OCI-LY1 (cell line): ENCODE measurements around the gene CHPF2.

Experiments
- EZH2 ChIP-seq: fragments of 200-600 bp; sonication (generic), shearing (Covaris generic); IDR thresholded peaks from 2 replicates; pipeline ENCODE4 v1.8.0; 2017; ENCODE audit warnings: borderline replicate concordance, mixed run types, mild to moderate bottlenecking, antibody characterized with exemption, low read length, moderate library complexity, mixed read lengths
- TF ChIP-seq, protein P1 (sequence below): fragments of 200-600 bp; sonication (generic), shearing (Covaris generic); IDR thresholded peaks from 2 replicates; pipeline ENCODE4 v1.5.1; 2017; ENCODE audit warnings: mild to moderate bottlenecking, antibody characterized with exemption, low read length, moderate library complexity, mixed read lengths

- TF ChIP-seq, protein P1, sequence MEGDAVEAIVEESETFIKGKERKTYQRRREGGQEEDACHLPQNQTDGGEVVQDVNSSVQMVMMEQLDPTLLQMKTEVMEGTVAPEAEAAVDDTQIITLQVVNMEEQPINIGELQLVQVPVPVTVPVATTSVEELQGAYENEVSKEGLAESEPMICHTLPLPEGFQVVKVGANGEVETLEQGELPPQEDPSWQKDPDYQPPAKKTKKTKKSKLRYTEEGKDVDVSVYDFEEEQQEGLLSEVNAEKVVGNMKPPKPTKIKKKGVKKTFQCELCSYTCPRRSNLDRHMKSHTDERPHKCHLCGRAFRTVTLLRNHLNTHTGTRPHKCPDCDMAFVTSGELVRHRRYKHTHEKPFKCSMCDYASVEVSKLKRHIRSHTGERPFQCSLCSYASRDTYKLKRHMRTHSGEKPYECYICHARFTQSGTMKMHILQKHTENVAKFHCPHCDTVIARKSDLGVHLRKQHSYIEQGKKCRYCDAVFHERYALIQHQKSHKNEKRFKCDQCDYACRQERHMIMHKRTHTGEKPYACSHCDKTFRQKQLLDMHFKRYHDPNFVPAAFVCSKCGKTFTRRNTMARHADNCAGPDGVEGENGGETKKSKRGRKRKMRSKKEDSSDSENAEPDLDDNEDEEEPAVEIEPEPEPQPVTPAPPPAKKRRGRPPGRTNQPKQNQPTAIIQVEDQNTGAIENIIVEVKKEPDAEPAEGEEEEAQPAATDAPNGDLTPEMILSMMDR, result no peak
- TF ChIP-seq EZH2, result no peak
Observed at GRCh38 chr7:151255390-151255789, 23.1 kb downstream of the CHPF2 start.
